GM18507 (cell line): ENCODE data around the gene SMYD2.
"Not testable (repeated sequence)": the region's sequence is repeated elsewhere in the genome, so short reads cannot be mapped to it uniquely, and the experiment has no call there.

Experiments
- DNase-seq: peaks from one replicate; pipeline ENCODE4 v3.0.0; 2011; ENCODE audit warnings: low read depth; ENCODE audit not compliant: insufficient read length; ENCODE audit errors: extremely low spot score
- FAIRE-seq: peaks from 2 replicates; lab custom pipeline; 2011; peaks lifted over from hg19 to GRCh38; lab: Jason Lieb, UNC

The SMYD2 gene

GRCh38 chr1:214270097-214270650 lies 10.8 kb upstream of the SMYD2 start:
- no peak for DNase-seq
- no peak for FAIRE-seq

- no peak for DNase-seq
These were observed 9.6 kb upstream of the SMYD2 start for GRCh38 chr1:214271174-214271858.

GRCh38 chr1:214271995-214272731 lies 8.8 kb upstream of the SMYD2 start:
- no peak for FAIRE-seq
- no peak for DNase-seq

More at GRCh38 chr1:214271174-214271858, 9.6 kb upstream of the SMYD2 start:
- no peak for FAIRE-seq

- FAIRE-seq (no peak), DNase-seq (no peak)
These were observed 7.9 kb upstream of the SMYD2 start for GRCh38 chr1:214272964-214273533.

GRCh38 chr1:214275700-214276099 lies 5.3 kb upstream of the SMYD2 start:
- not testable (repeated sequence) for FAIRE-seq

GRCh38 chr1:214276786-214277185 lies 4.2 kb upstream of the SMYD2 start:
- DNase-seq: no peak
- no peak for FAIRE-seq

More at GRCh38 chr1:214275700-214276099, 5.3 kb upstream of the SMYD2 start:
- not testable (repeated sequence) for DNase-seq

GRCh38 chr1:214277704-214278635 lies 3.0 kb upstream of the SMYD2 start:
- FAIRE-seq (no peak), DNase-seq (no peak)

- FAIRE-seq (no peak), DNase-seq (no peak)
These were observed 456 bp upstream of the SMYD2 start for GRCh38 chr1:214280386-214281020.

- DNase-seq (no peak), FAIRE-seq (no peak)
These were observed 1.0 kb downstream of the SMYD2 start for GRCh38 chr1:214281720-214282629.

- no peak for FAIRE-seq
- DNase-seq: no peak
These were observed 1.8 kb downstream of the SMYD2 start for GRCh38 chr1:214282630-214283242.

GRCh38 chr1:214285610-214286440 lies 4.9 kb downstream of the SMYD2 start:
- FAIRE-seq: no peak
- DNase-seq: no peak

- FAIRE-seq (no peak), DNase-seq (no peak)
These were observed 6.9 kb downstream of the SMYD2 start for GRCh38 chr1:214287884-214288283.

- FAIRE-seq (no peak), DNase-seq (no peak)
These were observed 8.8 kb downstream of the SMYD2 start for GRCh38 chr1:214289574-214290272.

- FAIRE-seq: no peak
- DNase-seq: no peak
These were observed 9.6 kb downstream of the SMYD2 start for GRCh38 chr1:214290424-214291037.

GRCh38 chr1:214292322-214292721 lies 11.4 kb downstream of the SMYD2 start:
- FAIRE-seq (no peak), DNase-seq (no peak)

- DNase-seq (no peak), FAIRE-seq (no peak)
These were observed 15.0 kb downstream of the SMYD2 start for GRCh38 chr1:214295934-214296333.
